Measurements from ENCODE around the gene ABTB1. TPM values are rescaled to one million over a fixed set of nuclear protein-coding genes. Genes with fewer than 3 reads are reported as not detected.

ABTB1 gene
- total and polyA plus RNA-seq, 2 of the 13 experiments (the other 11 are each of a cell fraction or from before 2014, with no cell fraction given) = 0.42 to 14.5 TPM

DNA sequence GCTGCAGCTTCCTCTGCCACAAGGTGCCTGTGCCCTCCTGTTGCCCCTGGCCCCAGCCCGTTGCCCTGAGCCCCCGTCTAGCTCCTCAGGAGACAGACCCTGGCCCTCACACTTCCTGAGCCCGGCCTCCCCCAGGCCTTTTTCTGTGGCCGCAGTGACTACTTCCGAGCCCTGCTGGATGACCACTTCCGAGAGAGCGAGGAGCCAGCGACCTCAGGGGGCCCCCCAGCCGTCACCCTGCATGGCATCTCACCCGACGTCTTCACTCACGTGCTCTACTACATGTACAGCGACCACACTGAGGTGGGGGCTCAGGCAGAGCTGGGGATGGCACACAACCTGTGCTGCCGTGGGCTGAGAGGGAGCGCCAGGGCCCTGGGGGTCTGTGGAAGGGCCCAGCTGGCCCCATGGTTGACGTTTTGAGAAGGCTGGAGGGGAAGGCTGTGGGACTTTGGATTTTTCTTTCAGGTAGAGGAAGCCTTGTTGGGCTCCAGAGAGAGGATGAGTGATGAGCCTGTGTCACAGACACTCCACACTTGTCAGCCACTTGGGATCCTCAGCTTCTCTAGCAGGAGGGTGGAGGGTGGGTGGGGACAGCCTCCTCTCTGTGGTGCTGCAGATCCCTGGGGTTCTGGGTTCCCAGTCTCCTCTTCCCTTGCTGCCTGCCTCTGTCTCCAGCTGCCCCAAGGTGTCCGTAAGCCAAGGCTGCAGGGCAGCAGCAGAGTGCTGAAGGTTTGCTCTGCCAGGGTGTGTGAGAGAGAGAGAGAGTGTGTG lies 5.0 kb downstream of the ABTB1 start (continued):
- no peak for TF ChIP-seq HOXA7 (CRISPR knock-in tag; IDR thresholded peaks at IDR 0.05)
- TF ChIP-seq DR1 (CRISPR knock-in tag; IDR thresholded peaks at IDR 0.05) = no peak
- no peak for TF ChIP-seq ZNF580 (CRISPR knock-in tag; IDR thresholded peaks at IDR 0.05; ENCODE audit: borderline replicate concordance, low read depth)
- TF ChIP-seq REL (CRISPR knock-in tag; conservative IDR thresholded peaks at IDR 0.05) = no peak
- no peak for TF ChIP-seq ZNF138 (CRISPR knock-in tag; IDR thresholded peaks at IDR 0.05; ENCODE audit: low read depth)
- no peak for TF ChIP-seq NR1H2 (CRISPR knock-in tag; IDR thresholded peaks at IDR 0.05; ENCODE audit: borderline replicate concordance, low read depth)
- no peak for TF ChIP-seq ZNF496 (CRISPR knock-in tag; IDR thresholded peaks at IDR 0.05; ENCODE audit: insufficient replicate concordance)
- TF ChIP-seq PCBP1 (IDR thresholded peaks at IDR 0.05; ENCODE audit: borderline replicate concordance, low read depth, low read length) = no peak
- TF ChIP-seq MBD4 (IDR thresholded peaks at IDR 0.05; ENCODE audit: borderline replicate concordance, low read length) = no peak
- no peak for TF ChIP-seq ZNF773 (CRISPR knock-in tag; IDR thresholded peaks at IDR 0.05; ENCODE audit: borderline replicate concordance)
- TF ChIP-seq HNRNPUL1 (IDR thresholded peaks at IDR 0.05; ENCODE audit: low read depth, low read length) = no peak
- TF ChIP-seq ZNF264 (CRISPR knock-in tag; IDR thresholded peaks at IDR 0.05) = no peak
- TF ChIP-seq JDP2 (CRISPR knock-in tag; IDR thresholded peaks at IDR 0.05; ENCODE audit: borderline replicate concordance) = no peak
- TF ChIP-seq, protein P1, sequence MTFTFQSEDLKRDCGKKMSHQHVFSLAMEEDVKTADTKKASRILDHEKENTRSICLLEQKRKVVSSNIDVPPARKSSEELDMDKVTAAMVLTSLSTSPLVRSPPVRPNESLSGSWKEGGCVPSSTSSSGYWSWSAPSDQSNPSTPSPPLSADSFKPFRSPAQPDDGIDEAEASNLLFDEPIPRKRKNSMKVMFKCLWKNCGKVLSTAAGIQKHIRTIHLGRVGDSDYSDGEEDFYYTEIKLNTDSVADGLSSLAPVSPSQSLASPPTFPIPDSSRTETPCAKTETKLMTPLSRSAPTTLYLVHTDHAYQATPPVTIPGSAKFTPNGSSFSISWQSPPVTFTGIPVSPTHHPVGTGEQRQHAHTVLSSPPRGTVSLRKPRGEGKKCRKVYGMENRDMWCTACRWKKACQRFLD (CRISPR knock-in tag; IDR thresholded peaks at IDR 0.05; ENCODE audit: borderline replicate concordance) = no peak

Data from HepG2 (cell line).